ENCODE data around the gene C4orf51.

C4orf51 gene

GRCh38 chr4:145773581-145774234 is 93.8 kb downstream of the C4orf51 start:
- Histone ChIP-seq H3K9me3 (no peaks in the 10 kb centered on the region), H3K4me3 (ENCODE audit: low read depth, low read length) (no peak overlapping the region), H3K4me1 (no peaks in the 10 kb centered on the region), H3K36me3 (peaks cover 27% of the 10 kb centered on the region), H3K27me3 (no peaks in the 10 kb centered on the region)
- TF ChIP-seq CTCF (IDR thresholded peaks at IDR 0.05; ENCODE audit: low read depth, low read length), result no peak
- no peak for DNase-seq

GRCh38 chr4:145774473-145774872 is 94.5 kb downstream of the C4orf51 start:
- Histone ChIP-seq H3K4me3 (ENCODE audit: low read depth, low read length) (no peak overlapping the region), H3K27me3 (no peaks in the 10 kb centered on the region), H3K36me3 (peaks cover 32% of the 10 kb centered on the region), H3K9me3 (no peaks in the 10 kb centered on the region), H3K4me1 (no peaks in the 10 kb centered on the region)
- DNase-seq, result no peak
- TF ChIP-seq CTCF (IDR thresholded peaks at IDR 0.05; ENCODE audit: low read depth, low read length), result no peak

GRCh38 chr4:145775406-145775805 is 95.5 kb downstream of the C4orf51 start:
- TF ChIP-seq CTCF (IDR thresholded peaks at IDR 0.05; ENCODE audit: low read depth, low read length), result no peak
- no peaks in the 10 kb centered on the region for H3K9me3 ChIP-seq
- no peak for DNase-seq
- no peaks in the 10 kb centered on the region for H3K27me3 ChIP-seq
- peaks cover 32% of the 10 kb centered on the region for H3K36me3 ChIP-seq
- no peak overlapping the region for H3K4me3 ChIP-seq (ENCODE audit: low read depth, low read length)
- no peaks in the 10 kb centered on the region for H3K4me1 ChIP-seq

- Histone ChIP-seq H3K4me1 (no peaks in the 10 kb centered on the region), H3K9me3 (no peaks in the 10 kb centered on the region), H3K4me3 (ENCODE audit: low read depth, low read length) (no peak overlapping the region), H3K27me3 (no peaks in the 10 kb centered on the region), H3K36me3 (peaks cover 32% of the 10 kb centered on the region)
- no peak for TF ChIP-seq CTCF (IDR thresholded peaks at IDR 0.05; ENCODE audit: low read depth, low read length)
- no peak for DNase-seq
These were observed 96.3 kb downstream of the C4orf51 start for GRCh38 chr4:145776208-145776607.

- Histone ChIP-seq H3K4me1 (no peaks in the 10 kb centered on the region), H3K36me3 (peaks cover 21% of the 10 kb centered on the region), H3K4me3 (ENCODE audit: low read depth, low read length) (no peak overlapping the region), H3K27me3 (no peaks in the 10 kb centered on the region), H3K9me3 (peaks cover 4% of the 10 kb centered on the region; the same call in 1 of the 2 replicates)
- no peak for DNase-seq
- no peak for TF ChIP-seq CTCF (IDR thresholded peaks at IDR 0.05; ENCODE audit: low read depth, low read length)
These were observed 99.4 kb downstream of the C4orf51 start for GRCh38 chr4:145779319-145779801.

- Histone ChIP-seq H3K27me3 (no peaks in the 10 kb centered on the region), H3K4me1 (no peaks in the 10 kb centered on the region), H3K4me3 (ENCODE audit: low read depth, low read length) (no peak overlapping the region), H3K36me3 (peaks cover 10% of the 10 kb centered on the region), H3K9me3 (peaks cover 4% of the 10 kb centered on the region; the same call in 1 of the 2 replicates)
- DNase-seq, result no peak
- TF ChIP-seq CTCF (IDR thresholded peaks at IDR 0.05; ENCODE audit: low read depth, low read length), result no peak
These were observed 101.4 kb downstream of the C4orf51 start for GRCh38 chr4:145781351-145781750.
